Prostate gland (tissue), 2 donors: Measurements from ENCODE around the gene SHANK1. TPM values are rescaled to one million over a fixed set of nuclear protein-coding genes. Genes with fewer than 3 reads are reported as not detected.
"Not testable (repeated sequence)": the region's sequence is repeated elsewhere in the genome, so short reads cannot be mapped to it uniquely, and the experiment has no call there.

ENCODE experiments used
- DNase-seq: peaks from one replicate; pipeline ENCODE4 v3.0.0-alpha.2; 2019; ENCODE audit warnings: low spot score
- H3K27ac ChIP-seq, 2 donors: fragments of 200-600 bp; sonication (generic); 2 replicates each; pipeline ENCODE4 v1.5.1; 2017 to 2019
- H3K27me3 ChIP-seq: fragments of 200-600 bp; sonication (generic); replicated peaks from 2 replicates; pipeline ENCODE4 v1.5.1; 2019; ENCODE audit not compliant: insufficient read depth
- H3K36me3 ChIP-seq, 2 donors: fragments of 200-600 bp; sonication (generic); 1 replicate in 1 of 2; 2 replicates in 1 of 2; pipeline versions ENCODE4 v1.5.1 to v1.8.1; 2017 to 2019
- H3K4me1 ChIP-seq: fragments of 200-600 bp; sonication (generic); replicated peaks from 2 replicates; pipeline ENCODE4 v1.5.1; 2019
- H3K4me3 ChIP-seq, 2 donors: fragments of 200-600 bp; sonication (generic); 2 replicates each; pipeline ENCODE4 v1.5.1; 2017 to 2019
- H3K9me3 ChIP-seq: fragments of 200-600 bp; sonication (generic); 2 replicates; pipeline ENCODE4 v1.5.1; 2017
- POLR2A ChIP-seq: fragments of 450-650 bp; IDR thresholded peaks from one replicate; pipeline ENCODE4 v1.6.1; 2016; ENCODE audit warnings: antibody characterized with exemption, mild to moderate bottlenecking
- POLR2AphosphoS5 ChIP-seq: sonication (generic); formaldehyde crosslinking; IDR thresholded peaks from one replicate; pipeline ENCODE4 v1.6.1; 2017; ENCODE audit warnings: antibody characterized with exemption
- WGBS: methylation state at CpG from one replicate; pipeline ENCODE4 v1.1.5; 2018; 5-methylcytosine and 5-hydroxymethylcytosine counted together
- intact Hi-C: fragments of 100-400 bp; cut with DNase I; formaldehyde crosslinking; loops from one replicate; pipeline ENCODE4 v1.14.2; 2022
- total RNA-seq, 2 donors: library from RNA; depleted of rRNA; stranded (reverse); fragments of >200 nt; gene quantifications; one replicate each; pipeline ENCODE4 v1.1.0, GENCODE V29; 2016
- TF ChIP-seq, protein P1 (sequence below), 4 experiments: fragments of 200-600 bp in 2 of 4; fragments of 450-650 bp in 2 of 4; sonication (generic) in 2 of 4; IDR thresholded peaks; 1 replicate in 3 of 4; 2 replicates in 1 of 4; pipeline ENCODE4 v1.5.1; 2016 to 2019; ENCODE audit warnings: antibody characterized with exemption in 4 of 4, mild to moderate bottlenecking in 2 of 4, moderate library complexity in 2 of 4

SHANK1 gene
- total RNA-seq, 2 donors from 2014 or later: 0.91 to 2.3 TPM

DNA sequence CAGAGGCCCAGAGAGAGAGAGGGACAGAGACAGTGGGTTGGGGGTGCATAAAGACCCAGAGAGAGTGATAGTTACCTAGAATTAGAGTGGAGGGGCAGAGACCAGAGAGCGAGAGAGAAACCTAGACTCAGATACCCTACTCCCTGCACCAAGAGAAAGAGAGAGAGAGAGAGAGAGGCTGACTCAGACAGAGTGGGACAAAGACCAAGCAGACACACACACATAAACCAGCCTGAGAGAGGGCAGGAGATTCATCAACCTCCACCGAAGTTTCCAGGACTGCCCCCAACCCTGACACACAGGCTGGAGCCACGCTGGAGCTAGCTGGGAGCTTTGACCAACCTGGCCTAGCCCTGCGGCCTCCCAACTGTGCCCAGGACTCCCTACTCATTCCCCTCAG is 92.8 kb downstream of the SHANK1 start:
- Histone ChIP-seq H3K27ac (no peak overlapping the region), H3K4me3 (no peak overlapping the region), H3K4me1 (no peaks in the 10 kb centered on the region), H3K36me3 (no peaks in the 10 kb centered on the region), H3K9me3 (no peaks in the 10 kb centered on the region), H3K27me3 (no peaks in the 10 kb centered on the region)
- TF ChIP-seq POLR2AphosphoS5 (no peak), POLR2A (no peak)
- TF ChIP-seq, protein P1, sequence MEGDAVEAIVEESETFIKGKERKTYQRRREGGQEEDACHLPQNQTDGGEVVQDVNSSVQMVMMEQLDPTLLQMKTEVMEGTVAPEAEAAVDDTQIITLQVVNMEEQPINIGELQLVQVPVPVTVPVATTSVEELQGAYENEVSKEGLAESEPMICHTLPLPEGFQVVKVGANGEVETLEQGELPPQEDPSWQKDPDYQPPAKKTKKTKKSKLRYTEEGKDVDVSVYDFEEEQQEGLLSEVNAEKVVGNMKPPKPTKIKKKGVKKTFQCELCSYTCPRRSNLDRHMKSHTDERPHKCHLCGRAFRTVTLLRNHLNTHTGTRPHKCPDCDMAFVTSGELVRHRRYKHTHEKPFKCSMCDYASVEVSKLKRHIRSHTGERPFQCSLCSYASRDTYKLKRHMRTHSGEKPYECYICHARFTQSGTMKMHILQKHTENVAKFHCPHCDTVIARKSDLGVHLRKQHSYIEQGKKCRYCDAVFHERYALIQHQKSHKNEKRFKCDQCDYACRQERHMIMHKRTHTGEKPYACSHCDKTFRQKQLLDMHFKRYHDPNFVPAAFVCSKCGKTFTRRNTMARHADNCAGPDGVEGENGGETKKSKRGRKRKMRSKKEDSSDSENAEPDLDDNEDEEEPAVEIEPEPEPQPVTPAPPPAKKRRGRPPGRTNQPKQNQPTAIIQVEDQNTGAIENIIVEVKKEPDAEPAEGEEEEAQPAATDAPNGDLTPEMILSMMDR (IDR thresholded peaks at IDR 0.05): no peak
- WGBS: 64% methylated on average over 4 of the region's 4 CpGs
- DNase-seq: no peak
- intact Hi-C loops: loop anchor here (10.0 kb wide), 1 partner anchor 542 kb away; no protein-coding TSS in a partner anchor

DNA sequence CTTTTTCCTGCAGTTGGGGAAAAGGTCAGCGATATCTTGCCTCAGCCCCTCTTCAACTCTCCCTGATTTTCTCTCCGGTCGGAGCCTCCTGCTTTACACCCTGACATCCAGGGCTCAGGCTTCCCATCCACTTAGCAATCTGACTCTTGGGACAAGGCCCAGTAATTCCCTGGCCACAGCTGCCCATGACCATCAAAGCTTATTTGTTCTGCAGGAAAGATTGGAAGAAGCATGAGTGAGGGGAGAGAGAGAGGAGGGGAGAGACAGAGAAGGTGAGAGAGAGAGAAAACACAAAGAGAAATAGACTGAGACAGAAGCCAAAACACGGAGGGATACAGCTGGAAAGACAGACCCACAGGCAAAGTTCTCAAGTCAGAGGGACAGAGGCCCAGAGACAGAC is 93.6 kb downstream of the SHANK1 start:
- intact Hi-C loops: loop anchor here (10.0 kb wide), 1 partner anchor 541 kb away; no protein-coding TSS in a partner anchor
- 68% methylated on average over 4 of the region's 4 CpGs for WGBS
- H3K36me3 ChIP-seq: no peaks in the 10 kb centered on the region
- H3K4me1 ChIP-seq: no peaks in the 10 kb centered on the region
- no peak overlapping the region for H3K4me3 ChIP-seq
- H3K27me3 ChIP-seq: no peaks in the 10 kb centered on the region
- H3K27ac ChIP-seq: no peak overlapping the region
- DNase-seq: no peak
- H3K9me3 ChIP-seq: no peaks in the 10 kb centered on the region
- TF ChIP-seq, protein P1 (IDR thresholded peaks at IDR 0.05): no peak
- TF ChIP-seq POLR2AphosphoS5: no peak
- no peak for TF ChIP-seq POLR2A

DNA sequence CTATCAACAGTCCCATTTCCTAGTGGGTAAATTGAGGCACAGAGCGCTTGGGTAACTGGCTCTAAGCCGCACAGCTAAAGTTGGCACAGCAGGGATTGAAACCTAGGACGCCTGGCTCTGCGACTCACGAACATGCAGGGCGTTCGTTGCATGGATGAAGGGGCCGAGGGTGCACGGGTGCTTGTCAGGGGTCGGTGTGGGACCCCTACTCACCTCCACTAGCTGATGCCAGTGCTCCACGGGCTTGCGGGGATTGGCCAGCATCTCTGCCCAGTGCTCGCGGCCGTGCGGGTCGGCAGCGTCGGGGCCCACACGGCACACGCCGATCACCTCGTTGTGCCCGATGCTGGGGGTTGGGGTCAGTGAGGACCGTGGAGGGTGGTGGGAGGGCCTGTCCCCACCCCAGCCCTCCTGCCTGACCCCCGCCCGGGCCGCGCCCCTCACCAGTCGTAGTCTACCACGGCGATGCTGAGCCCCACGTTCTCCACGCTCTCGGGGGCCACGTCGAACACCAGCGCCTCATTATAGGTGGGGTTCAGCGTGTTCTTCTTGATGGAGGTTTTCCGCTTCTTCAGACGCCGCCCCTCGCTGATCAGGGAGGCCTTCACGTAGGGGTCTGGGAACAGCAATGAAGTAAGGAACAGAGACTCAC is 94.5 kb downstream of the SHANK1 start:
- H3K27me3 ChIP-seq: no peaks in the 10 kb centered on the region
- no peaks in the 10 kb centered on the region for H3K9me3 ChIP-seq
- DNase-seq: no peak
- TF ChIP-seq, protein P1 (IDR thresholded peaks at IDR 0.05): no peak
- TF ChIP-seq POLR2AphosphoS5: no peak
- no peak for TF ChIP-seq POLR2A
- 92% methylated on average over 44 of the region's 44 CpGs for WGBS
- H3K36me3 ChIP-seq: no peaks in the 10 kb centered on the region
- no peaks in the 10 kb centered on the region for H3K4me1 ChIP-seq
- no peak overlapping the region for H3K27ac ChIP-seq
- intact Hi-C loops: loop anchor here (10.0 kb wide), 1 partner anchor 540 kb away; no protein-coding TSS in a partner anchor
- no peak overlapping the region for H3K4me3 ChIP-seq

DNA sequence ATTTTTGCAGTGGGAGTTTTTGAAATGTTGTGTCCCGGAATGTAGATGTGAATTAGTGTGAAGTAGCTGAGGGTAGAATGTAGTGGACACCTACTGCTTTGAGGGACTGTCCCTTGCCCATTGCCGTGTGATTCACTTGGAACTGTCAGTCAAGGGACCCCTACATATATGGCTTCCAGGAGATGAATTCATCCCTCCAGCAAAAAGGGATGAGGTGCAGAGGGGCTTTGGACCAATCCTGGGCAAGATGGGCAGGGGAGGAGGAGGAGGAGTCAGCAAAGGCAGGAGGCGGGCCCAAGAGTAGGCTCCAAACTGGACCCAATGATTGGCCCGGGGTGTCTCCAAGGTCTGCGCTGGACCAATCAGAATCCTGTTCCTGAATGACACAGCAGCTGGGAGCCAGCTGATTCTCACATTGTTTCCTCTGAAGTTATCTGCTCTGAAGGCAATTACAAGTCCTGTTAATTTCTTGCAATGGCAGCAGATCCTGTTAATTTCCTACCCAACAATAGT is 99.2 kb downstream of the SHANK1 start:
- not testable (repeated sequence) for H3K4me3 ChIP-seq, H3K27ac ChIP-seq, DNase-seq, H3K4me1 ChIP-seq, H3K9me3 ChIP-seq, H3K36me3 ChIP-seq, H3K27me3 ChIP-seq
- WGBS: 84% methylated on average over 5 of the region's 5 CpGs
- intact Hi-C loops: loop anchor here (10.0 kb wide), 1 partner anchor 536 kb away; no protein-coding TSS in a partner anchor

DNA sequence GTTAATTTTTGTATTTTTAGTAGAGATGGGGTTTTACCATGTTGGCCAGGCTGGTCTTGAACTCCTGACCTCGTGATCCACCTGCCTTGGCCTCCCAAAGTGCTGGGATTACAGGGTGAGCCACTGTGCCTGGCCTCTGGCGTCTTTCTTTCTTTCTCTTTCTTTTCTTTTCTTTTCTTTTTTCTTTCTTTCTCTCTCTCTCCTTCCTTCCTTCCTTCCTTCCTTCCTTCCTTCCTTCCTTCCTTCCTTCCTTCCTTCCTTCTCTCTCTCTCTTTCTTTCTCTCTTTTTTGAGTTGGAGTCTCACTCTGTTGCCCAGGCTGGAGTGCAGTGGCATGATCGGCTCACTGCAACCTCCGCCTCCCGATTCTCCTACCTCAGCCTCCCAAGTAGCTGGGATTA is 100.4 kb downstream of the SHANK1 start:
- H3K4me3 ChIP-seq, H3K4me1 ChIP-seq, DNase-seq, H3K36me3 ChIP-seq, intact Hi-C loops, H3K27ac ChIP-seq, H3K27me3 ChIP-seq, H3K9me3 ChIP-seq: not testable (repeated sequence)
- 86% methylated on average over 5 of the region's 5 CpGs for WGBS

DNA sequence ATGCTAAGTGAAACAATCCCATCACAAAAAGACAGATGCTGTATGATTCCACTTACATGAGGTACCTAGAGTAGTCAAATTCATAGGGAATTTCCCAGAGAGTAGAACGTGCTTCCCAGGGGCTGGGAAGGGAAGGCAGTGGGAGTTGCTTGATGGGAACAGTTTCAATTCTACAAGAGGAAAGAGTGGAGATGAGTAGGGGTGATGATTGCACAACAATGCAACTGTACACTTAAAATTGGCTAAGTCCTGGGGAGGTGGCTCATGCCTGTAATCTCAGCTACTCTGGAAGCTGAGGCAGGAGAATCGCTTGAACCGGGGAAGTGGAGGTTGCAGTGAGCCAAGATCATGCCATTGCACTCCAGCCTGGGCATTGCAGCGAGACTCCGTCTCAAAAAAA is 101.2 kb downstream of the SHANK1 start:
- DNase-seq, H3K27me3 ChIP-seq, H3K4me1 ChIP-seq, intact Hi-C loops, H3K27ac ChIP-seq, H3K4me3 ChIP-seq, H3K36me3 ChIP-seq, H3K9me3 ChIP-seq: not testable (repeated sequence)
- WGBS: 89% methylated on average over 4 of the region's 5 CpGs

DNA sequence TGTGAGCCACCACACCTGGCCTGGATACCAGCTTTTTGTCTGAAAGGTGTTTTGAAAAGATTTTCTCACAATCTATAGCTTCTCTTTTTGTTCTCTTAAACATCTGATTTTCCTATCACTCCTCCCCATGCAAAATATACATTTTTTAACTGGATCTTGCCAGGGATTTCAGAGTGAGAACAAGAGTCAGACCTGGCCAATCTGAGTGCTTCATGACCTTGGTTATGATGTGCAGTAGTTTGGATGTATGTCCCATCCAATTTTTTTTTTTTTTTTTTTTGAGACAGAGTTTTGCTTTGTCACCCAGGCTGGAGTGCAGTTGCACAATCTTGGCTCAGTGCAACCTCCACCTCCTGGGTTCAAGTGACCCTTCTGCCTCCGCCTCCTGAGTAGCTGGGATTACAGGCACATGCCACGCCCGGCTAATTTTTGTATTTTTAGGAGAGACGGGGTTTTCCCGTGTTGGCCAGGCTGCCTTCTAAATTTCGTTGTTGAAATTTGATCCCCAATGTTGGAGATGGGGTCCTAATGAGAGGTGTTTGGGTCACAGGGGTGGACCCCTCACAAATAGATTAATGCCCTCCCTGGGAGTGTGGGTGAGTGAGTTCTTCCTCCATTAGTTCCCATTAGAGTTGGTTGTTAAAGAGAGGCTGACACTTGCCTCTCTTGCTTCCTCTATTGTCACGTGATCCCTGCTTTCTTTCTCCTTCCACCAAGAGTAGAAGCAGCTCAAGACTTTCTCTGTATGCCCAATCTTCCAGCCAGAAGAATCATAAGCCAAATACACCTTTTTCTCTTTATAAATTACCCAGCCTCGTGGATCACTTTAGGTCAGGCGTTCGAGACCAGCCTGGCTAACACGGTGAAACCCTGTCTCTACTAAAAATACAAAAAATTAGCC is 106.8 kb downstream of the SHANK1 start:
- H3K27ac ChIP-seq, DNase-seq, H3K27me3 ChIP-seq, H3K4me3 ChIP-seq, H3K9me3 ChIP-seq, H3K36me3 ChIP-seq, intact Hi-C loops, H3K4me1 ChIP-seq: not testable (repeated sequence)
- WGBS: 82% methylated on average over 11 of the region's 11 CpGs
